ENCODE results near the gene PAX3.

PAX3 gene

GRCh38 chr2:222288590-222289277, 10.1 kb downstream of the PAX3 start:
- DNase-seq (ENCODE audit: low spot score) = no peak
- no peak for TF ChIP-seq CTCF (IDR thresholded peaks at IDR 0.05; ENCODE audit: borderline replicate concordance, control extremely low read depth, extremely low read depth, insufficient read depth, missing control alignments)
- in situ Hi-C loops (cut with MboI; ENCODE audit: low sequenced_read_pairs, unreplicated experiment) = no loop called here

GRCh38 chr2:222287862-222288479, 10.8 kb downstream of the PAX3 start:
- no peak for TF ChIP-seq CTCF (IDR thresholded peaks at IDR 0.05; ENCODE audit: borderline replicate concordance, control extremely low read depth, extremely low read depth, insufficient read depth, missing control alignments)
- no peak for DNase-seq (ENCODE audit: low spot score)
- in situ Hi-C loops (cut with MboI; ENCODE audit: low sequenced_read_pairs, unreplicated experiment) = no loop called here

- in situ Hi-C loops (cut with MboI; ENCODE audit: low sequenced_read_pairs, unreplicated experiment) = no loop called here
- DNase-seq (ENCODE audit: low spot score) = no peak
- TF ChIP-seq CTCF (IDR thresholded peaks at IDR 0.05; ENCODE audit: borderline replicate concordance, control extremely low read depth, extremely low read depth, insufficient read depth, missing control alignments) = no peak
Observed at GRCh38 chr2:222284466-222284865, 14.3 kb downstream of the PAX3 start.

GRCh38 chr2:222283634-222284033, 15.2 kb downstream of the PAX3 start:
- in situ Hi-C loops (cut with MboI; ENCODE audit: low sequenced_read_pairs, unreplicated experiment) = no loop called here
- no peak for TF ChIP-seq CTCF (IDR thresholded peaks at IDR 0.05; ENCODE audit: borderline replicate concordance, control extremely low read depth, extremely low read depth, insufficient read depth, missing control alignments)
- DNase-seq (ENCODE audit: low spot score) = no peak

GRCh38 chr2:222281506-222281905, 17.3 kb downstream of the PAX3 start:
- TF ChIP-seq CTCF (IDR thresholded peaks at IDR 0.05; ENCODE audit: borderline replicate concordance, control extremely low read depth, extremely low read depth, insufficient read depth, missing control alignments) = no peak
- DNase-seq (ENCODE audit: low spot score) = no peak
- in situ Hi-C loops (cut with MboI; ENCODE audit: low sequenced_read_pairs, unreplicated experiment) = no loop called here

GRCh38 chr2:222280795-222281194, 18.0 kb downstream of the PAX3 start:
- TF ChIP-seq CTCF (IDR thresholded peaks at IDR 0.05; ENCODE audit: borderline replicate concordance, control extremely low read depth, extremely low read depth, insufficient read depth, missing control alignments) = no peak
- DNase-seq (ENCODE audit: low spot score) = no peak
- in situ Hi-C loops (cut with MboI; ENCODE audit: low sequenced_read_pairs, unreplicated experiment) = no loop called here

All from GM13976 (cell line).